HCEC 1CT (cell line): ENCODE data around the gene FAM170B.

ENCODE experiments used
- DNase-seq: peaks from one replicate; pipeline ENCODE4 v3.0.0-alpha.2; 2017

The FAM170B gene

GRCh38 chr10:49133706-49134248 is at the start of gene FAM170B:
Gene FAM170B (minus strand): TSS chr10:49134021. CDS start chr10:49133918, 103 bp downstream.
- no peak for DNase-seq

GRCh38 chr10:49182776-49183175 is 49.0 kb upstream of the FAM170B start:
- DNase-seq = no peak

GRCh38 chr10:49180444-49180860 is 46.6 kb upstream of the FAM170B start:
- DNase-seq = no peak

DNA sequence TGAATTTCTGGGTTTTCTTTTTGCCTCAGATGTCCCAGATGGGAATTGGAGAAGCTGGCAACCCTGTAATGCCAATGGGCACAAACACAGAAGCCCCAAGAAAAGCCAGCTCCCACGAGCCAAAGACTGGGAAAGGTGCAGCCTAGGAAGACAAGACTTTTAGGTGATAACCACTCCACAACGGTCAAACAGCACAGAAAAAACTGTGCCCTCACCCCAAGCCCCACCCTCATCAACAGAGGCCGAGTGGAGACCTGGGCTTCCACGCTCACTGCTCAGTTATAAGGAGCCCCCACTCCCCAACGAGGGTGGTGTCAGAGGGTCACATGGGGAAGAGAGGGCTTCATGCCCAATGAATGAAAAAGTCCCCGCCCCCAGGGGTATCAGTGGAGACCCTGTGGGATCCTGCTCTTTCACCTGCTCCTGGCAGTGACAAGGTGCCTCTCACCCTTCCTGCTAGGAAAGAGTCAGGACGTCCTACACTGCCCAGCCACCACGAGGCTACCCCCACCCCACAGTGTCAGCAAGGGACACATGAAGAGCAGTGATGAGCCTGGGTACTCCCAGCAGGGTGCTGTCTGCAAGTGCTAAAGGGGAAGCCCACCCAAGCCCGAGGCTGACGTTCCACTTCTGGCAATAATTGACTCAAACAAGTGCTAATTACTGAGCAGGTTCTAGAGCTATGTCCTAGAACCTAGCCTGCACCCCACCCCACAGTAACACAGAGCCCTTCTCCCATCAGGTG is 46.0 kb upstream of the FAM170B start:
- DNase-seq = no peak

- DNase-seq = no peak
These were observed 45.0 kb upstream of the FAM170B start for GRCh38 chr10:49178489-49179471.

DNA sequence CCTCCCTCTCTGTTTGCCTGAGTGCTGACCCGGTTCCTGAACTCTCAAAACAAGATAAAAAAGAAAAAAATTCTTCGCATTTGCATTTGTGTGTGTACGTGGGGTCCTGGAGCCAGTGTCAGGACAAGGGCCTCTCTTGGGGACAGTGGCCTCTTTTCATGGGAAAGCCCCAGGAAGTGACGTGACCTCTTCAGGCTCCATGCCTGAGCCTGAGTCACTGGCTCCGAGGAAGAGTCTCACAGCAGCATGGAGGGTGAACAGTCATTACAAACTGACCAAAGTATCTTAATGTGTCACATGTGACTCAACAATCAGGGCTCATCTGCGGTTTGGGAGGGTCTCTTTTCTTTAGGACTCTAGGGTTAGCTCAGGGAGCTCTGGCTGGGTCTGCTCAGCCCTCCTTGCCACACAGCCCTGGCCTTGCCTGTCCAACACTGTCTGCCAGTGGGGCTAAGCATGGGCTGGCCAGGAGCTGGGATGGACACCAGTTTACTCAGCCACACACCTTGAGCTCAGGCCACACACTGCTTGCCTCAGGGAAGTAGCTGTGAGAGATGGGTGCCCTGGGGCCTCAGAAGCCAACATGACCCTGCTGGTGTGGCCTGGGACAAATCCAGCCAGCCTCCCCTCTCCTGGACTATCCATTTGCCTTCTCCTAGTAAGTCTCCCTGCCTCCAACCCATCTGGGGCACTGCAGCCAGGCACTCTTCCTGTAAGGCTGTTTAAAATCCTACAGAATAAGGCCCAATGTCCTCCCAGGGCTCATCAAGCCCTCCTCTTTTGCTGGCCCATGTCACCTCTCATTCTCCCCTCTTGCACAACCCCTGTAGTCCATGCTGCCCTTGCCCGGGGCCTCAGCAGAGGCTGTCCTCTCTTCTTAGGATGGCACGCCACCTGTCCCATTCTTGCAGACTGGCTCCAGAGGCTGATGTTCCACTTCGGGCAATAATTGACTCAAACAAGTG is 43.9 kb upstream of the FAM170B start:
- peak; percentile 89 for DNase-seq

- DNase-seq = no peak
These were observed 42.8 kb upstream of the FAM170B start for GRCh38 chr10:49176310-49177268.

- no peak for DNase-seq
These were observed 41.9 kb upstream of the FAM170B start for GRCh38 chr10:49175587-49176309.

- DNase-seq = no peak
These were observed 41.2 kb upstream of the FAM170B start for GRCh38 chr10:49174926-49175500.

DNA sequence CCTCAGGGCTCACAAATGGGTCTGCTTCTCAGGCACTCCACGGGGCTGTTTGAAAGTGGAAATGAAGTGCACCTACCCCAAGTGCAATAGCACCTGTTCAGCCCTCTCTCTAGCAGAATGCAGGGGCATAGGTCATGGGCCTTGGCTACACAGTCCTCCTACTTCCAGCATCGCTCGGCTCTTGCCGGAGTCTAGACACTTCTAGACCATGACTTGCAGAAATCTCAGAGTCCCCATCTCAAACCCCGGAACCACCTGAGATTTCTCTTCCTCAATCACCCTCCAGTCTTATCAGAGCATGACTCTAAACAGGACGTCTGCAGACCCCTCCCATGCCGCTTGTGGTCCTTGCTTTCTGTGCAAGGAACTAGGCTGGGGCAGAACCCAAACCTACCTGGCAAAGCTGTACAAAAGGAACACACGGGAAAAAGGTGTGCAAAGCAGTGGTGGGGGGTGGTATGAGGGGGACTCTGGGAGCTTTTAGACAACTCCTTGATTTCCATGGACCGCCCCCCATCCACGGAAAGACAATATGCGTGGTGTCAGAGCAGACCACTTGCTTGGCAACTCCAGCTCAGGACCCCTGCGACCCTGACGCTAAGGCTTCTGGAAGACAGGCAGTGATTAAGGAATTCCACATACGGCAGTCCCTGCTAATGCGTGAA is 40.6 kb upstream of the FAM170B start:
- DNase-seq = no peak

- DNase-seq = no peak
These were observed 40.0 kb upstream of the FAM170B start for GRCh38 chr10:49173853-49174252.

DNA sequence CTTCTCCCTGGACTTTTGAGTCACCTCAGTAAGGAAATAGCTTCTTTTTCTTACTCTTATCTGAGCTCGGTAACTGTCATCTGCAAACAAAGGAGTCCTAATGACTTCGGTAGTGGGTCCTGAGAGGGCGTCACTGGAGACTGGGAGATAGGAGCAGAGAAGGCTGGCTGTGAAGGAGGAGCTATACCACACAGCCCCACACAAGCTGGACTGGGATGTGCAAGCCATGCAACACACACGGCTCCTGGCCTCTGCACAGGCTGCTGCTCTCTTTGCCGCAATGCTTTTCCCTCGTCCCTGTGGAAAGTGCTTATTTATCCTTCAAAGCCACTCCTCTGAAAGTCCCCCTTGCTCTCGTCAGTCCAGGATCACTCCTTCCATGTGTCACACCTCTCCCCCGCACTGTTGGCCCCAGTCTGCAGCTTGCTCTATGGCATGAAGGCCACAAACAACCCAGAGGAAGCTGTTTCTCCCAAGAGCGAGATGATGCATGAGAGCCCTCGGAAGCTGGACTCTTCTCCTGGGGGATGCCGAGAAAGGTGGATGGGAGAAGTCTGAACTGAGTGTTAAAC is 39.5 kb upstream of the FAM170B start:
- no peak for DNase-seq

GRCh38 chr10:49172777-49173132 is 38.9 kb upstream of the FAM170B start:
- no peak for DNase-seq

DNA sequence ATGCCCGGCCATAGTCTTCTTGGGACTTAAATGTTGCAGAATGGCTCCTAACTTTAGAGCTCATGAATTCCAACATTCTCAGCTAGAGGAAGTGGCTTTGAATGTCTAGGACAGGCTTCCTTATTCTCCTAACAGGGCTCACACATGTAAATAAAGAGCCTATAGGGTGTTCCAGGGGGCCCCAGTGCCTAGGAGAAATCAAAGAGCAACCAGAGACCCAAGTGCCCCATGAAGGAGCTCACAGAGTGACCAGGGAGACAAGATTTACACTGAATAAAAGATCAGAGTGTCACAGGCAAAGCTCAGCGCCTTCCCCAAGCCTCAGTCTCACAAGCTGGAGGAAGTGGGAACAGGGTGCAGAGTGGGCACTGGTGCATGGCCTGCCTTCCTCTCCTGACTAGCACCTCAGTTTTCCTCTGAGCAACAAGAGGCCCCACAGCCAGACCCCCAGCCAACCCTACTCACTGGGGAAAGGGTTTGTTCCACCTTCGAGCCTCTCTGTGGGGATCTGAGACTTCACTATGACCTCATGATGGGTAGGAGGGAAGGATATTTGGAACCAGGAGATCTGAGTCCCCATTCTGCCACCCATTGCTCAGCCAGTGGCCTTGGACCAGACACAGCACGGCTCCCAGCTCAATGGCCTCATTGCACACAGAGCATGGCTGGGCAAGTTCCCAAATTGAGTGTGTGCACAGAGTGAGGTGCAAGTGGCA is 38.4 kb upstream of the FAM170B start:
- DNase-seq = no peak

- no peak for DNase-seq
These were observed 37.7 kb upstream of the FAM170B start for GRCh38 chr10:49171326-49172060.

- DNase-seq = no peak
These were observed 37.0 kb upstream of the FAM170B start for GRCh38 chr10:49170632-49171325.

DNA sequence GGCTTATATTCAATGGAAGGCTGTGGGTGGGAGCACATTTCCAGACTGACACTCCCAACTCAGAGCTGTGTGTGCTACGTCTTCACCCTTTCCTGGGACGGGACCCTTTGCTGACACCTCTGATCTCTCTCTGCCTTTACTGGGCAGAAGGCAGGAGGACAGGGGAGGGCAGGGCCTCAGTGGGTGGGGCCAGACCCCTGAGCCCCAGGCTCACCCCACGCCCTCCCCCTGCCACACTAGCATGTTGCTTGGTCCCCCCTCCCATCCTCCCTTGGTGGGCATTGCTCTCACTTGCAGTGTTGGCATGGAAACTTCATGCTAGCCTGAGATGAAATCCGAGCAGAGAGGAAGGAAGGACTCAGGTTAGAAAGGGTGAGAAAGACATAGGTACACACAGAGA is 36.0 kb upstream of the FAM170B start:
- DNase-seq = no peak
